Stimulated activated CD4-positive, alpha-beta T cell treated with anti-CD3 and anti-CD28 coated beads, Interleukin-4, amount 100 ng/mL, for 48 hours (primary cell): Measurements from ENCODE around the gene FRMPD2.
"Not testable (repeated sequence)": the region's sequence is repeated elsewhere in the genome, so short reads cannot be mapped to it uniquely, and the experiment has no call there.

Experiments used
- DNase-seq, 2 donors: peaks; one replicate each; pipeline ENCODE4 v3.0.0-alpha.2; 2020; ENCODE audit warnings: low read depth in 2 of 2

FRMPD2 gene

GRCh38 chr10:48139953-48140850 is 134.3 kb downstream of the FRMPD2 start:
- DNase-seq, result not testable (repeated sequence)

DNA sequence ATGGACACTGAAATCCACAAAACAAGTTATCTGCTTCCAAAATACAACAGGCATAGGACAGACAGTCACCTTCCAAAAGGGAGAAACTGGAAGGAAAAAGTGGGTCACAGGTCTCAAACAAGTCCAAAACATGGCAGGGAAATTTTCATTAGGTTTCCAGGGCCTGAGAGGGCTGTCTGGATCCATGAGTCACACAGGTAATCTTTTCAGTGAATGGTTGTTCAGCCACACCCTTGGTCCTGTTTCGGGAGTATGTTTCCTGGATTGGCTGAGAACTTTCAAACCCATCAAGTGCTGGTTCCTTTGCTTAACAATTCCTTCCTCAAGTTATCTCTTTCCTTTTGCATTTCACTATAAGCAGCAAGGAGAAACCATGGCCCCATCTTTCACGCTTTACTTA is 145.5 kb downstream of the FRMPD2 start:
- DNase-seq, result not testable (repeated sequence)

- DNase-seq, result not testable (repeated sequence)
Measured at GRCh38 chr10:48126251-48126650, 148.2 kb downstream of the FRMPD2 start.

DNA sequence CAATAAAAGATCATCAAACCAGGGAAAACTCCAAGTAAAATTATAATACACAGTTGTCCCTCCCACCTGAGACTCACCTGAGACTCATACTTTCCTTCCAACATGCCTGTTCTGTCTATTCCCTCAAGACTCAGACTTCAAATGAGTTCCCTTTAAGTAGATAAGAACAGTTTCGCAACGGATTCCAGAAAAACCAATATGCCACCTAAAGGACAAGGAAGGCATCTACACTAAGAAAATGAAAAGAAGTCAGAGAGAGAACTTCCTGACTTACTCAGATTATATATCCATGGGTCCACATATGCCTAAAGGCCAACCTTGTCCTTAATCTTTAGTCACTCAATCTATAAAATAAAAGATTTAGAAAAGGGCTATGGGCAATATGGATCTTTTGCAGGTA is 148.9 kb downstream of the FRMPD2 start:
- not testable (repeated sequence) for DNase-seq

DNA sequence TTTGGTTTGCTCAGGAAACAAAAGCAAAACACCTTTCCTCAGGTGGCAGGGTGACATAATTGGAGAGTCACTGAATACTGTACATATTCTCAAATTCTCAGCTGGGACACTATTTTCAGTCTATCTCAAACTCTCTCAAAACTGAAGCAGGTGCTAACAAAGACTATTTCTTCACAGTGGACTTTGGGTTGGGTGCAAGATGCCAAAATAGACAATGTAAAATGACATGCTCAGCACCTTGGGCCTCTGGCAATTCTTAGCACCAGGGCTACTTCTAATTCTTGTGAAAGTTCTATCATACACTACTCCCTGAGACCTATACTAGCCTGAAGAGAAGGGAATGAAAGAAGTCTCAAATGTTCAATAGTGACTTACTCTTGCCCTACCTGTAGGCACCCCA is 151.9 kb downstream of the FRMPD2 start:
- not testable (repeated sequence) for DNase-seq

DNA sequence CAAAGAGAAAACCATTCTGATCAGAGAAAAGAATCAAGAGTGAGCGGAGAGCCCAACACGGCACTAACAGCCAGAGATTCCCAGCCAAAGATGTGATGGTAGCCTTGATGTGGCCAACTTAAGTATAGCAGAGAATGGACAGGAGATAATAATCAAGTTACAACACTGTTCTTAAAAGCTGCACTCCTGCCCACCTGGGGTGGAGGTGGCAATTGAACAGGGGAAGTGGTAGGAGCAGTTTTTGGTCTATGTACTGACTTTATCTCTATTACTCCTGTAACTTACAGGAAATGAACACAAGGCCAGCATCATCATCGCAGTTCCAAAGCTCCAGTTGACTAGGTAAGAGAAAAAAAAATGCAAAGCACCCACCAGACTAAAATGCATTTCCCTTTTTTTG is 164.2 kb downstream of the FRMPD2 start:
- DNase-seq, result not testable (repeated sequence)
